ENCODE data around the gene SLC37A1.
A peak's percentile ranks its signal among the peaks of the same experiment; 100 is the strongest.
"Not testable (repeated sequence)": the region's sequence is repeated elsewhere in the genome, so short reads cannot be mapped to it uniquely, and the experiment has no call there.

Gene SLC37A1

DNA sequence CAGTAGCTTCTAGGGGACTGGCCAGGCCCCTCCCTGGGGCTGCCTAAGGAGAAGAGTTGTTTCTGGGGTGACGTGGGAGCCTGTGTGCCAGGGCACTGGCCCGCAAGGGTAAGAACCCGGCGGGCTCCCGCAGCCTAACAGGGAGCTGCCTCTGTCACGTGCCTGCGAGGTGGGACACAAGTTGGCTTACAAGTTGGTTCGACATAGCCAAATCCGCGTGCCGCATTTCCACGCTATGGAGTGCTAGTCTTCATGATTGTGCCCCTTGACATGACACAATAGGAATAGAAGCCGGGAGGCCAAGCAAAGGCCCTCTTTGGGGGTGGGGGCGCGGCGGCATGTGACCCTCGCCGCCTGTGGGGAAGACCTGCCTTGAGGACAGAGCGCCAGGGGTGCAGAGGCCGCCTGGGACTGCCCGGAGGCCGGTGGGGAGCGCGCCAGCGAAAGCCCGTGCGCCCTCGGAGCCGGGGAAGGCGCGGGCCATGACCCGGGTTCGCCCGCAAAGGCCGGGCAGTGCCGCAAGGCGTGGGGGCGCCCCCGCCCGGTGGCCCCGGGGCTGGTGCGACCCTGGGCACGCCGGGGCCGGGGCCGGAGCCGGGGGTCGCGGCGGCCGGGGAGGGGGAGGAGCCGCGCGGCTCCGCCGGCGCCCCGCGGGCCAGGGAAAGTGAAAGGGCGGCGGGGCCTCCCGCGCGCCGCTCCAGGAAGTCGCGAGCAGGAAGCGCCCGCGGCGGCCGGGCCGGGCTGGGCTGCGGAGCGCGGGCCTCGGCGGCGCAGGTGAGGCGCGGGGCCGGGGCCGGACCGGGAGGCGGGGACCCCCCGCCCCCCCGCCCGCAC, at the start of gene SLC37A1:
Gene SLC37A1 (plus strand): TSS at position 702 of the 834 bp plus-strand sequence. CDS start 4,603 bp downstream, outside the sequence.
- DNase-seq = no peak

DNA sequence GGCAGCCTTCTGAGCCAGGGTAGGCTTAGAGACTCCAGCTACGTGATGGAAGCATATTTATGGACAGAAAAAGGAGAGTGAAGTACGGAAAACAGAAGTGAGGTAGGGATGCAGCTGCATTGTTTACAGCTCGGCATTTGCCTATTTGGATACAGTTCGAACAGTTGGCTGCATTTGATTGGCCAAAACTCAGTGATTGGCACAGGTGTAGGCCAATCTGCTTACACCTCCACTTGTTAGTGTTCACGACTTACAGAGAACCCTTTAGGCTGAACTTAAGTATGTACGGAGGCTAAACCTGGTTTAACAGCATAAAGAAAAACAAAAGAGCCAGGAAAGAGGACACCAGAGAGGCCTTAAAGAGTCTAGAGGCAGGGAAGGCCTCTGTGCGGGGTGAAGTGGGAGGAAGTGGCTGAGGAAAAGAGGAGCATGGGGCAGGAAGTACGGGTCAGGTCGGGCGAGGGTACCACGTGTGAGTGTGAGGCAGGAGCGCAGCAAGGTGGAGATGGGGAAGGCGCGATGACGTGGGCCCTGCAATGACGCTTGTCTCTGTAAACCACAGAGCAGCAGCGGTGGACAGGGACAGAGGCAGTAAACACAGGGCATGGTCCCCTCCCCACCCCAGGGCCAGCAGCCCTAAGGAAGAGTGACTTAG, 49.7 kb upstream of the SLC37A1 start:
- DNase-seq = peak; percentile 41

DNA sequence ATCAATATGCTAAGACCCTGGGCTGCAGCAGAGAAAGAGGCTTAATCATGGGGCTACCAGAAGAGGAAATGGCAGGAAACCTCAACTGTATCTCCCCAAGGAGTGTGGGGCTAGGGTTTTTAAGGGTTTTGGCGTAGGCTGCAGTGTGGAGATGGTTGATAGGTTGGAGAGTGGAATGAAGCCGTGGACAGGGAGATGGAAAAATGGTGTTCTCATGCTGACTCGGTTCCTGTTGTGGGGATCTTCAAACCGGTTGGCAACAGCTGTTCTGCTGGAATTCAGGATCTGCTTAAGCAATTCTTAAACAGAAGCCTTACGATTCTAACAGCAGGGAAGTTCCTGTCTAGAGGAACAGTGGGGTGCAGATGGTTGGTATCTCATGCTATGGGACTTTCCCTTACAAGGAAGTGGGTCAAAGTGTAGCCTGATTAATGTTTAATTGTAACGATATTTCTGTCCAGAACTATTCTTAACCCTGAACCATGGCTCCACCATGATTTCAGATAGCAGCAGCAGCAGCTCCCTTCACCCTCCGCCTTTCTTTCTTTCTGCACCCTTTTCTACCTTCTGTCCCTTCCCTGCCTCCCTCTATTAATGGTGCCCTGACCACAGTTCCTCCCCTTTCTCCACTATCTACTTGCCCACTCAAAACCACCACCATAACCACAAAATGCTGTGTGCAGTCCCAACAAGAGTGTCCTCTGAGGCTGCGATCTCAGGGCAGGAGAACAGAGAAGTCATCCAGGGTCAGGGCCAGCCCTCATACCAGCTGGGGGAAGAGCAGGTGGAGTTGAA, 48.4 kb upstream of the SLC37A1 start:
- no peak for DNase-seq

DNA sequence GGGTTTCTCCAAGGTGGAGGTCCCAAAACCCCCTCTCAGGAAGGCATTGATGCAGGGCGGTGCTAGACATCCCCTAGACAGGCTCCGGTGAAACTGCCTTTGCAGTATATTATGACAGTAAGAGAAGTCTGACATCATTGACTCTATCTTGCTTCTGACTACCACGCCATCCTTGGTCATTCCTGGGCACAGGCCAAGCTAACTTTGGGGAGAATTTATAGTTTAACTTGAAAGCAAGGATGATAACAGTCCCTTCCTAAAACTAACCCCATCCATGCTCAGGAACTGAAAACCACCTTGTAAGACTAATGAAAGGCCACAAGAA, 47.9 kb upstream of the SLC37A1 start:
- no peak for DNase-seq

DNA sequence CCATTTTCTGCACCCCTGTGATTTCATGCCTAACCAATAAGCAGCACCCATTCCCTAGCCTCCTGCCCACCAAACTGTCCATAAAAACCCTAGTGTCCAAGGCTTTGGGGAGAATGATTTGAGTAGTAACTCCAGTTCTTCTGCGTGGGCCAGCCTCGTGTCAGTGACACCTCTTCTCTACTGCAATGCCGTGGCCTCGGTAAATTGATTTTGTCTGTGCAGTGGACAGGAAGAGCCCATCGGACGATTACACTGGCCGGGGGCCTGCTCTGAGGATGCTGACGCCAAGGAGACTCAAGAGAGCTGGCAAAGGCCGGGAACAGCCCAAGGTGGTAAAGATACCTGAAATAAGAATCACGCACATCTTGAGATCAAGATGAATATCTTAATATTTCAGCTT, 47.0 kb upstream of the SLC37A1 start:
- DNase-seq = no peak

DNA sequence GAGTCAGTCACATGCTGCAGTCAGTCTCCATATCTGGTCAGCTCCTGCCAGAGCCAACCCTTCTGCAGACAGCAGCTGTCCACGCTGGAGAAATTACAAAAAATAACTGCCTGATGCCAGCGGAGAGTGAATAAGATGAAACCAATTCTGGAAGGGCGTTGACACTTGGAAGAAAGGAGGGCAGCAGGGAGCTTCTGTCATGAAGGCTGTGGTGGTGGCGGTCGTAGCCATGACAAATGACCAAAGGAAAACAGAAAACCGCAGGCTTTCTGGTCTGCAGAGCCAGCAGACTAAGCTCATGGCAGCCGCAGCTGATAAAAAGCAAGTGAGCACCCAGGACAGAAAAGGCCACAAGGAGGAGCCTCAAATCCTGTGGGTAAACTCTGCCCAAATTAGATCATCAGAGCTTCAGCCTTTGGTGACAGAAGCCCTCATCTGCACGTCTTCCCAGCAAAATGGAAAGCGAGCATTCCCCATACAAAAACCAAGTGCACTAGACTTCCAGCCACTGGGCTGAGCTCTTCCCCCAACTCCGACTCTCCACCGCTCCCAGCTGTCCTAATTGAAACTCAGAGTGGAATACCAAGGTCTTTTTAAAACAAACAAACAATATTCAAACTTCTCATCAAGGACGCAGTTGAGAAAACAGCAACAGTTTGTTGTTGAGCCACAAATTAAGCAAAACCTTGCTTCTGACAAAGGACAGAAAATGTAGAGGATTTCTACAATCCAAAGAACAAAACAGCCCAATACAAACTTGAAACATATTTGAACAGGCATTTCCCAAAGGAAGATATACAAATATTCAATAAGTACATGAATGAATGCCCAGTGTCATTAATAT, 46.3 kb upstream of the SLC37A1 start:
- no peak for DNase-seq

DNA sequence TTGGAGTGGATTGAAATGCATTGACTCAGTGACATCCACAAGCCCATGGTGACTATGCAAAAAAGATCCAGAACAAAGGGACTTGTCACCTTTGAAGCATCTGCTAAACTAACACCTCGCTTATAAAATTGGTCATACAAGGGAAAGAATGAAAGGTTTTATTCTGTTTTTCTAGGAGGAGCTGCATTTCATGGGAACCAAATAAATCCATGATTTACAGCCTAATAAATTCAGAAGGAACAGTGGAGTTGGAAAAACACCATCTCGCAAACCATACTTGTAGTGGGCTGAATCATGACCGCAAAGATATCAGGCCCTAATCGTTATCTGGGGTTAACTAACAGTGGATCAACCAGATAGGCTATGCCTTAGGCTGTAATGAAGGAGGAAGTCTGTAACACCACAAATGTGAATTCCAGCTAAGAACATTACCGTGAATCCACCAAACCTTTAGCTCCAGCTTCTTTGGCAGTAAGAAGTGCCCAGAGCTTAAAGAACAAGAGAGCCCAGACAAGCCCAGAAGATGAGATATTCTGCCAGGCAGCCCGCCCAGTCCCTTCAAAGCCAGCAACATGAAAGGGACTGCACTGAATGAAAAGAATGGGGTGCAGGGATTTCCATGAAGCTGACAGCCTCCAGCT, 45.0 kb upstream of the SLC37A1 start:
- no peak for DNase-seq

DNA sequence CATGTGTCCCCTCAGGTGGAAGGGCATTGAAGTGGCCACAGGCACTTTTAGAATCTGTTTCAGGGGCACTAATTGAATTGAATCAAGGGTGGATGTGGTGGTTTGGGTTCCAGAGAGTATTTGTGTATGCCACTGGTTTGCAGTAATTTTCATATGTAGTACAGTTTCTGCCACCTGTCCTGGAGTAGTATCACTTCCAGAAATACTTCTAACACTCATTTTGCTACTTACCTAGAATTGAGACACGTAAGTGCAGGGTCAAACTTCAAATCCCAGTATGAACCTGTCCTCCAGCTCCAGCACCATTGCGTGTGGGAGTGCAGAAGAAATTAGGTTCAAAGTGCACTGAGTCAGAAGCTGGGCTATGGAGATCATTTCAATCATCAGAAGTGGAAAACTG, 44.4 kb upstream of the SLC37A1 start:
- DNase-seq = no peak

DNA sequence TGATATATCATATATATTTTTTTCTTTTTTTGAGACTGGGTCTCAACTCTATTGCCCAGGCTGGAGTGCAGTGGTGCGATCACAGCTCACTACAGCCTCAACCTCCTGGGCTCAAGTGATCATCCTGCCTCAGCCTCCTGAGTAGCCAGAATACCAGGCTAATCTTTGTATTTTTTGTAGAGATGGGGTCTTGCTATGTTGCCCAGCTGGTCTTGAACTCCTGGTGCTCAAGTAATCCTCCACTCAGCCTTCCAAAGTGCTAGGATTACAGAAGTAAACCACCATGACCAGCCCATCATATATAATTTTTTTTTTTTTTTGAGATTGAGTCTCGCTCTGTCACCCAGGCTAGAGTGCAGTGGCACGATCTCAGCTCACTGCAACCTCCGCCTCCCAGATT, 43.9 kb upstream of the SLC37A1 start:
- DNase-seq = not testable (repeated sequence)

DNA sequence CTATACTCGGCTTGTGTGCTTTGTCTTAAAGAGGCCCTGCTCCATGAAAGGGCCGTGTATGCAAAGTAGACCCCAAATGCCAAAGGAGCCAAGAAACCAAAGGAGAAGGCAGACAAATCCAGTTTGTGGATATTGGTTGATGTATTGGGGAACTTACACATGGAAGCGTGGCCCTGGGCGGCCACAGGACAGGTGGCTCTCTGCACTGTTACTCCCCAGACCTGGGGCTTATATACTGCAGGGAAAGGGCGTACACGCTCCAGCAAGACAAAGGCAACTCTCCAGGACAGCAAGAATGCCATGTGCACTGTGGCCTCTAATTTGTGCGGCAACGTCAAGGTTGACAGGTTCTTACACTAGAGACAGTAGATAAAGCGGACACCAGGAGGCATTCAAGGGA, 42.4 kb upstream of the SLC37A1 start:
- no peak for DNase-seq

DNA sequence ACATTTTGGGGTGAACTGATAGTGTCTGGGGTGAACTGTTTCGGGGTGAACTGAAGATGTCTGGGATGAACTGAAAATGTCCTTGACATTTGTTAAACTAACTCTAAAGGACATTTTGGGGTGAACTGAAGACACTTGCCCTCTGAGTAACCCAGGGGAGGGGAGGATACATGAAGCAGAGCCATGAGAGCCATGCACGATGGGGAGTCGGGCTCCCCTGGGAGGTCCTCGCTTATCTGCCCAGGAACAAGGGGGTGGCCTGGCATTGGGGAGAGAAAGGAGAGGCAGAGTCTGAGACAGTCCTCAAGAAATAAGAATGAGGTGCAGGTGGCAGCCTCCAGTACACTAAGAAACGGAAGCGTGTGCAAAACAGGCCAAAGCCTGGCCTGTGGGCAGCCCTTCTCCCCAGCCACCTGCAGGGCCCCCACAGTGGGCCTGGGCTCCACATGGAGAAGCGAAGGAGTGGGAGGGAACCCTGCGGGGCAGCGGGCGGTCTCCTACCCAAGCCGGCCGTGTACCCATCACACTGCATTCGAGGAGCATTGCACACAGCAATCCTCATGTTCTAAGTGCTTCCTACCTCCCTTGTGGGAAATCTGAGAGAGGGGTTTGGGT, 41.8 kb upstream of the SLC37A1 start:
- no peak for DNase-seq

DNA sequence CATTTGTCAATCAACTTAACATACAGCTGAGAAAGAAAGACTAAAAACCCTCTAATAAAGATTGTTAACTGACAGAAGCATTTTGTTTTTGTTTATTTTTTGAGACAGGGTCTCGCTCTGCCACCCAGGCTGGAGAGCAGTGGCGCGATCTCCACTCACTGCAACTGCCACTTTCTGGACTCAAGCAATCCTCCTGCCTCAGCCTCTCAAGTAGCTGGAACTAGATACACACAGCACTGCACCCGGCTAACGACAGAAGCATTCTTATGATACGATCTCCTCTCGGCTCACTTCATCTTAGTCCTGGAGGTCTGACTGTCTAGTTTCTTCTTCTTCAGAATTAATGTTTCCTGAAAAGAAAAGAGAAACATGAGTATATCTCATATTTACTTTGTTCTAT, 41.1 kb upstream of the SLC37A1 start:
- no peak for DNase-seq

DNA sequence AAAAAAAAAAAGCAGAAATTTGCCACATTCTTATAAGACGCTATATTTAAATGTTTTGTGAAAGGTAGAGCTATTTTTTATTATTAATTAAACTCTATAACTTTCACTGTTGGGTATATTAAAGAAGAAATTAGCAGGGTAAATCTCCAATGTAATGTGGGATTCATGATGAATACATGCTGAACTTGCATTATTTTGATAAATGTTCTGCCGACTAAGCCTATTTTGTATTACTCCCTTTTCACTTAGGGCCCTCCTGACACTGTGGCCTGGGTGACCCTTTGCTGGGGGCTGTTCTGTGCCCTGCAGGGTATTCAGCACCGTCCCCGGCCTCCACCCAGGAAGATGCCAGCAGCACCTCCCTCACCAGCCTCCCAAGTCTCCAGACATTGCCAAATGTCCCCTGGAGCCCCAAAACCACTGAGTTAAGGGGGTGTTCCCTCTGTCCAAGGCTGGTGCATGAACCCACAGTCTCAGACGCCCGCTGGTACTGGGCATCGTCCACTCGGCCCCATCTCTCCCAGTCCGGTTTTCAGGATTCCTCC, 40.1 kb upstream of the SLC37A1 start:
- no peak for DNase-seq

DNA sequence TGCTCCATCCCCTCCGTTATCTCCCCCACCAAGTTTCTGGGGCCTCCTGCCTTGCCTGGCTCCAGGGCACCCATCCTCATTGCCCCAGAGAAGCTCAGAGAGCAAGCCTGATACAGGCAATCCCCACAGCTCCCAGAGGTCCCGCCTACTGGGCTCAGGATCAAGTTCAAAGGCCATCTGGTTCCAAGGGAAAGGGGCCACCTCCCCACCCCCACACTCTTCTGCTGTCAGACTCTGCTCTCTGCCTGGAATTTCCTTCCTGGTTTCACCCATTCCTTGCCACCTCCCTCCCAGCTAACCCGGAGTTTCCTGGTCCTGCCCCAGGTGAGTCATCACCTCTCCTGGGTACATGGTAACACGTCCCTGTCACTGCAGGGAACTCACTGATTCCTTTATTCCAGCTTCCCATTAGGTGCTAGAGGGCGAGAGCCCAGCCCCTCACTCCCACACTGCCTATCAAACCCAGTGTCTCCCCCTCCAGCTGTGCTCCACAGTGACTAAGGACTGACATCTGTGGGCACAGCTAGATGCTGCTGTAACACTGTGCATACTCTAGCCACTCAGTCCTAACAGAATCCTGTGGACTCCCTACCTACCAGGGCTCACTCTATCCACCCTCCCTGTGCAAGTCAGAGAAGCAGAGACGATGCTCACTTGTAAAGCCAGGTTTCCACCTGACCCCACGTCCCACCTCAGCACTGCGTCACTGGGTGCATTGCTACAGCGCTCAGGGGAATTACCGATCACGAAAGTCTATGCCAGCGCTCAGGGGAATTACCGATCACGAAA, 39.4 kb upstream of the SLC37A1 start:
- DNase-seq = no peak

DNA sequence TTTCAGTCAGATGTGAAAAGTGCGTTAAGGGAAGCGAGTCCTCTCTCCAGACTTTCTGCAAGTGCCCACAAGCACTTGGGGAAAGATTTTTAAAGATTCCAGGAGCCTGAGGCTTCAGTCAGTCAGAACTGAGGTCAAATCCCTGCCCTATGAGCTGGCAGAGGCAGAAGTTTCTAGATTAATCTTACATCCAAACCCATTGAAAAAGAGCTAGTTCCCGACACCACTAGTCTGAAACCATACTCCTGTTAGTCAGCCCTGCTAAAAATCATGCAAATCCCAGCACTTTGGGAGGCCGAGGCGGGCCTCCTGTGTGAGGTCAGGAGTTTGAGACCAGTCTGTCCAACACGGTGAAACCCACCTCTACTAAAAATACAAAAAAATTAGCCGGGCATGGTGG, 38.6 kb upstream of the SLC37A1 start:
- DNase-seq = no peak

DNA sequence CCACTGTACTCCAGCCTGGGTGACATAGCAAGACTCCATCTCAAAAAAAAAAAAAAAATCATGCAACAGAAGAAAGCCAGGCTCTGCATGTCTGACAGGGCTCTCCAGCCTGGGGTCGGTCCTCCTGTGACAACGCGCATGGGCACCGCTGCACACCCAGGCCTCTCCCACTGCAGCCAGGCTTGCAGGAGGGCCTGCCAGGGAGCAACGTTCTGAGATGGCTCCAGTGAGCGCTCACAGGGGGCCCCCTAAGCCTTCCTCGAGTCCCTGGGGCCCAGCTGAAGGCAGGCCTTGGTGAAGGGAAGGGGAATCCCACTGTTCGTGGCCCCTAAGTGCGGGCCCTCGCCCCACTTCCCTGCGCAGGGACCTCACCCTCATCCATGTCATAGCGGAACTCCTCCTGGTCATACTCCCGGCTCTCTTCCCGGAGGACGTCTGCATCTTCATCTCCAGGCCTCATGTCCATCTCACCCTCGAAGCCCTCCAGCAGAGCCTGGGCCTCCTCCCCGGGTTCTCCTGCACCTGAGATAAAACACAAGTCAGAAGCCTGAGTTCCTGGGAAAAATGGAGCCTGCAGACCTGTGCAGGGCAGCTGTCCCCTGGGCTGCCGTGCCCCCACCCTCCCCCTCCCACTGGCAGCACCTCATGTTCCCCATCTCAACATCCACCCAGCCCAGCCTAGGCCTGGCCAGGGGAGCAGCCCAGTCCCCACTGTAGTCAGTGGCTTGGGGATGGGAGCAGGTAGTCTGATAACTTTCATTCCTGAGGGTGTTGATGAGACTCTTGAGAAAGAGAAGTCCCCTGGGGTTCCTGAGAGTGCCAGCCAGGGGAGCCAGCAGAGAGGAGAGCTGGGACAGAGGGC, 37.9 kb upstream of the SLC37A1 start:
- DNase-seq = no peak

DNA sequence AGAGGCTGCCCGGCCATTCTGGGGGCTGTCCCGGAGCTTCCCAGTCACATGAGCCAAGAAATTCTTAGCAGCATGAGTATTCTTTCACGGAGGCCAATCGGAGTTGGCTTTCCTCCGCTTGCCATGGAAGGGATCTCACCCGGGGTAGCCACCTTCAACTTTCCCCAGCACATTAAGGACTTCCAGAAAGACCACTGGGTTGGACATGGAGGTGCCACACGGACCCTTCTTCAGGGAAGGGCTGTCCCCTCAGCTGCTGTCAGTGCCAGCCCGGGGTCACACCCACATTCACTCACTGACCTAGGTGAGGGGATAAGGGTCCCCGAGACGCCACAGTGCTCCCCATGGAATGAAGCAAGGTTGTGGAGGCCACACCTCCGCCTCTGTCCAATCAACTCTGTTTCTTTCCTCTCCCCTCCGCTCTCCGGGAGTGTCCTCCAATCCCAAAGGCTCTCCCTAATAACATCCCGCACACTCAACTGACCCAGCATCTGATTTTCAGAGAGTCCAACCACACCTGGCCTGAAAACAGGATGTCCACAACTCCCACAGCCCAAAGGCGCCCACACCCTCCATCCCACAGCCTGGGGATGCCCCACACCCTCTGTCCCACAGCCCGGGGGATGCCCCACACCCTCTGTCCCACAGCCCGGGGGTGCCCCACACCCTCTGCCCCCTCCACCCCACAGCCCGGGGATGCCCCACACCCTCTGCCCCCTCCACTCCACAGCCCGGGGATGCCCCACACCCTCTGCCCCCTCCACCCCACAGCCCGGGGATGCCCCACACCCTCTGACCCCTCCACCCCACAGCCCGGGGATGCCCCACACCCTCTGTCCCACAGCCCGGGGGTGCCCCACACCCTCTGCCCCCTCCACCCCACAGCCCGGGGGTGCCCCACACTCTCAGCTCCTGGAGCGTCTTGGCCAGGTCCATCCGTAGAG, 37.0 kb upstream of the SLC37A1 start:
- DNase-seq = no peak

DNA sequence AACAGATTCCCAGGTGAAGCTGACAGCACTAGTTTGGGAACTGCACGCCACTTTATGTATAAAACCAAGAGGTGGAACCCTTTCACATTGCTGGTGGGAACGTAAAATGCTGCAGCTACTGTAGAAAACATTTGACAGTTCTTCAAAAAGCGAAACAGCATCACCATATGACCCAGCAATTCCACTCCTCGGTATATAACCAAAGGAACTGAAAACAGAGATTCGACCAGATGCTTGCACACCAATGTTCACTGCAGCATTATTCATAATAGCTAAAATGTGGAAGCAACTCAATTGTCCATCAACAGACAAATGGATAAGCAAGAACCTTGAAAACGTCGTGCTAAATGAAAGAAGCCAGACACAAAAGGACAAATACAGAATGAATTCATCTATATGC, 35.1 kb upstream of the SLC37A1 start:
- DNase-seq = no peak

DNA sequence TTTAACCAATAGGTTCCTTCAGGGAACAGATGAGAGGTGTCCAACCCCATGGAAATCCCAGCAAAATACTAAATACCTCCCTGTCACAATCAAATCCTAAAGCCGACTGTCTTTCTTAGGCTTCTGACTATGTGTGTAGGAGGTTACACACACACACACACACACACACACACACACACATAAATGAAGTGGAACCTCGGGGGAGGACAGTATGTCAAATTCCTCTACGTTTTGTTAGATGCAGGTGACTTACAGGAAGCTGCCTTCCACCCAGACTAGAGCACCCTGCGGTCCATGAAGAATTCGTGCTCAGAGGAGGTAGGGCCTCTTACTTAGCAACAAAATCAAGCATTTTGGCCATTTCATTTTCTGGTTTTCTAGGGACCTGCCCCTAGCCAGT, 34.1 kb upstream of the SLC37A1 start:
- DNase-seq = no peak
